ENCODE data around the gene RTN4RL1. TPM values are rescaled to one million over a fixed set of nuclear protein-coding genes. Genes with fewer than 3 reads are reported as not detected.

The RTN4RL1 gene
- total RNA-seq, 6 experiments from 2014 or later = 0.54 to 2.6 (median 1.4) TPM

DNA sequence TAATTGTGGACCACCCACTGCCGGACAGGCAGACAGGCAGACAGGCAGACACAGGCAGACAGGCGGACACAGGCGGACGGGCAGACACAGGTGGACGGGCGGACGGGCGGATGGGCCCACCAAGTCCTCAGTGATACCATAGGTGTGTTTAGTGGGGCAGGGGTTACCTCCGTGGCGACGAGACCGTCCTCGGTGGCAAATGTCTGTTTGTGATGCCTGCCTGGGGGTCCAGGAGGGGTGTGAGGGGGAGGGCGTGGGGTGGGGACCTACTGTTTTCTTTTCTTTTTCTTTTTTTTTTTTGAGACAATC is 76.7 kb downstream of the RTN4RL1 start:
- no peaks in the 10 kb centered on the region for H3K9me3 ChIP-seq
- ATAC-seq = no peak
- intact Hi-C loops (cut with DNase I) = no loop called here
- H3K4me3 ChIP-seq = no peak overlapping the region
- H3K4me1 ChIP-seq = no peaks in the 10 kb centered on the region
- TF ChIP-seq CTCF (IDR thresholded peaks at IDR 0.05) = no peak
- 88% methylated on average over 10 of the region's 14 CpGs for WGBS (ENCODE audit: insufficient coverage, low coverage, low lambda C conversion rate, missing lambda C conversion rate)
- DNase-seq = no peak
- H3K27me3 ChIP-seq = no peaks in the 10 kb centered on the region
- H3K27ac ChIP-seq = no peak overlapping the region
- H3K36me3 ChIP-seq = no peaks in the 10 kb centered on the region

DNA sequence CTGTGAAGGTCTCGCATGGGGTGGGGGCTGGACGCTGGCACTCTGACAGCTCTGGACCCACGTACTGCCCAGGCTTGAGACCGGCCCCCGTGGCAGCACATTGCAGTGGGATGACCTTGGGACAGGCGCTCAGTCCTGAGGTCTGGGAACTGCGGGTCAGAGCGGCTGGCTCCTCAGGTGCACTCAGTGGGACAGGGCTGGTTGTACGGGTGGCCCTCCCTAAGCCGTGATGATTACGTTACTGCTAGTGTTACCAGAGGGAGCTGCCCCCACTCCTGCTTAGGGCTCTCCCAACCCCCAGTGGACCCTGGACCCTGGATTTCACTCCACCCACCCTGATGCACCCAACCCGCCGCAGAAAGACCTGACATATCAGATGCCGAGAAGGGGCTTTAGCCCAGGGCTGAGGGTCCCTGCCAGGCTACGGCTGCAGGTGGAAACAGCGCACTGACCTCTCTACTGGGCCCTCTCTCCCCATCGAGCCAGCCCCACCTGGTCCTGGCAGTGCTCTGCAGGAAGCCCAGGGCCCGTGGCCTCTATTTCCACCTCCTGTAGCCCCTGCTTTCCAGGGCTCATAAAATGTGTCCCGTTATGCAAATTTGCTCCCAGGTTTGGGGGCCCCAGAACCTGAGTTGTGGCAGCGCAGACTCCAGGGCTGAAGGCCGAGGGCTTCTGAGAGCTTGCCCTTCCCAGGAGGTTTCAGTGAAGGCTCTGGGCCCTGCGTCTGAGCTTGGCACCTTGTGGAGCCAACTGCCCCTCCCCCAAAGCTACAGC is 77.2 kb downstream of the RTN4RL1 start:
- DNase-seq = no peak
- ATAC-seq = peak in 1 of 4 donors; percentile 4
- TF ChIP-seq POLR2A (IDR thresholded peaks at IDR 0.05) (no peak), CTCF (IDR thresholded peaks at IDR 0.05) (no peak)
- Histone ChIP-seq H3K4me1 (no peaks in the 10 kb centered on the region), H3K9me3 (no peaks in the 10 kb centered on the region), H3K4me3 (no peak overlapping the region), H3K36me3 (no peaks in the 10 kb centered on the region), H3K27me3 (no peaks in the 10 kb centered on the region), H3K27ac (no peak overlapping the region)
- intact Hi-C loops (cut with DNase I) = no loop called here
- WGBS (ENCODE audit: insufficient coverage, low coverage, low lambda C conversion rate, missing lambda C conversion rate) = no CpG with 5 or more reads among the region's 22 CpGs

DNA sequence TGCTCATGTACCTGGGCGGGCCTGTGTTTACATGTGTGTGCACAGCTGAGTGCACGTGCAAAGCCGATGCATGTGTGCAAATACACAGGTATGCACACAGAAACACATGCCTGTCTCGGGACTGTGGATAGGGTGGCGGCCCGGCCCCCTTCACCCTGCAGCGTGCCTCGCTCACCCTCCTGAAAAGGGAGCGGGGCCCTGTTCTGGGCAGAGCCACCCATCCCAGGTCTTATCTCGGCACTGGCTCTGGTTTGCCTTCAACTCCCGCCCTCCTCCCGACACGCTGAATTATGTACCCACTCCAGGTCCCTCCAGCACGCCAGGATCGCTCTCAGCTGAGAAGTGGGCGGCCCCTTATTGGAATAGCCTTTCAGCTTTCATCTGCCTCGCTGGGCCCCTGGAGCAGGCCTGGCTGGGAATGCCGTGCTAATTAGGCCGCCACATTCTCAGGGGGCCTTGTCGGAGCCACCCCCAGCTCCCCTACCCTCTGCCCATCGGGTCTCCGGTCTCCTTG is 77.8 kb downstream of the RTN4RL1 start:
- no peak for DNase-seq
- no peak for ATAC-seq
- Histone ChIP-seq H3K27me3 (no peaks in the 10 kb centered on the region), H3K36me3 (no peaks in the 10 kb centered on the region), H3K9me3 (no peaks in the 10 kb centered on the region), H3K4me3 (no peak overlapping the region), H3K27ac (no peak overlapping the region), H3K4me1 (no peaks in the 10 kb centered on the region)
- 90% methylated on average over 6 of the region's 22 CpGs for WGBS (ENCODE audit: insufficient coverage, low coverage, low lambda C conversion rate, missing lambda C conversion rate)
- intact Hi-C loops (cut with DNase I) = no loop called here
- TF ChIP-seq CTCF (IDR thresholded peaks at IDR 0.05) = no peak
- TF ChIP-seq POLR2A (IDR thresholded peaks at IDR 0.05) = no peak

DNA sequence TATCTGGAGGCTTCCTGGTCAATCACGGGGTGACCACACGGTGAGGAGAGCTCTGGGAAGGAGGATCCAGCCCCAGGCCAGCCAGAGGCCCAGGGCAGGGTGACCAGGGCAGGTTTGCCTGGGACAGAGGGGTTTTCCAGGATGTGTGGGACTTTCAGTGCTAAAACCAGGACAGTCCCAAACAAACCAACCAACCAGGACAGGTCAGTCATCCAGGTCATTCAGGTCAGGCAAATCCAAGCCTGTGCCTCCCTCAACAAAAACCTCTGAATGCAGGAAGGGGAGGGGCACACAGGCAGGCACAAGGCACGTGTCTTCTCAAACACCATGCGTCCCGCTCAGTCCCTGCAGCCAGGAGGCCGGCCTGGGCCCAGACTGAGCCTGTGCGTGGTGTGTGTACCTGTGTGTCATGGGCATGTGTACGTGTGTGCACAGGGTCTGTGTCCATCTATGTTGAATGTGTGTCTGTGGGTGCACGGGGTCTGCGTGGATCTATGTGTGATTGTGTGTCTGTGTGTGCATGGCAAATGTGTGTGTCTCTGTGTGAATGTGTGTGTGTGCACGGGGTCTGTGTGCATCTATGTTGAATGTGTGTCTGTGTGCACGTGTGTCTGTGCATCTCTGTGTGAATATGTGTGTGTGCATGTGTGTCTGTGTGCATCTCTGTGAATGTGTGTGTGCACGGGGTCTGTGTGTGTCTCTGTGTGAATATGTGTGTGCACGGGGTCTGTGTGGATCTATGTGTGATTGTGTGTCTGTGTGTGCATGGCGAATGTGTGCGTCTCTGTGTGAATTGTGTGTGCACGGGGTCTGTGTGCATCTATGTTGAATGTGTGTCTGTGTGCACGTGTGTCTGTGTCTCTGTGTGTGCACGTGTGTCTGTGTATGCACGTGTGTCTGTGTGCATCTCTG is 78.9 kb downstream of the RTN4RL1 start:
- WGBS (ENCODE audit: insufficient coverage, low coverage, low lambda C conversion rate, missing lambda C conversion rate) = 68% methylated on average over 11 of the region's 20 CpGs
- intact Hi-C loops (cut with DNase I) = no loop called here
- H3K27me3 ChIP-seq = no peaks in the 10 kb centered on the region
- H3K4me1 ChIP-seq = no peaks in the 10 kb centered on the region
- peak; percentile 36 to 83 (median 58) for ATAC-seq
- no peak for TF ChIP-seq POLR2A (IDR thresholded peaks at IDR 0.05)
- TF ChIP-seq CTCF (IDR thresholded peaks at IDR 0.05) = no peak
- no peaks in the 10 kb centered on the region for H3K9me3 ChIP-seq
- no peaks in the 10 kb centered on the region for H3K36me3 ChIP-seq
- no peak overlapping the region for H3K4me3 ChIP-seq
- no peak overlapping the region for H3K27ac ChIP-seq
- DNase-seq = no peak

Measured in right lobe of liver (tissue), 6 donors.